GM21381 (cell line): Measurements from ENCODE around the gene GHITM.
A peak's percentile ranks its signal among the peaks of the same experiment; 100 is the strongest.
"Not testable (repeated sequence)": the region's sequence is repeated elsewhere in the genome, so short reads cannot be mapped to it uniquely, and the experiment has no call there.

ENCODE experiments used
- ATAC-seq: cut with Tn5 transposase; IDR thresholded peaks from one replicate; pipeline ENCODE4 v1.9.1; 2021; ENCODE audit warnings: mild to moderate bottlenecking, moderate library complexity; ENCODE audit not compliant: unreplicated experiment

The GHITM gene

DNA sequence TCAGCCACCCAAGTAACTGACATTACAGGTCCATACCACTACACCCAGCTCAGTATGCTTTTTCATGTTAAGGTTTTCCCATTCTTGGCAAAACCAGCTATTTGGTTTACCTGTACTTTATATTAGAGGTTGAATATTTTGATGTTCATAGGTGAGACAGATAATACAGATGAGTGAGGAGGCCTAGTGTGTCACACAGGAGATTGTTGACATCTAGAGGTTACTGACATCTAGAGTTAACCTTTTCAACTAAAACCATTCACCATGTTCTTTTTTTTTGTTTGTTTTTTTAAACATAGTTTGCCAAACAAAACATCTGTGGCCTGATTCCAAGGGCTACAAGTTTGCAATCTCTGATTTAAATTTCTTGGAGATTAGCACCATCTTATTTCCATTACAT, 8.0 kb downstream of the GHITM start:
- no peak for ATAC-seq

DNA sequence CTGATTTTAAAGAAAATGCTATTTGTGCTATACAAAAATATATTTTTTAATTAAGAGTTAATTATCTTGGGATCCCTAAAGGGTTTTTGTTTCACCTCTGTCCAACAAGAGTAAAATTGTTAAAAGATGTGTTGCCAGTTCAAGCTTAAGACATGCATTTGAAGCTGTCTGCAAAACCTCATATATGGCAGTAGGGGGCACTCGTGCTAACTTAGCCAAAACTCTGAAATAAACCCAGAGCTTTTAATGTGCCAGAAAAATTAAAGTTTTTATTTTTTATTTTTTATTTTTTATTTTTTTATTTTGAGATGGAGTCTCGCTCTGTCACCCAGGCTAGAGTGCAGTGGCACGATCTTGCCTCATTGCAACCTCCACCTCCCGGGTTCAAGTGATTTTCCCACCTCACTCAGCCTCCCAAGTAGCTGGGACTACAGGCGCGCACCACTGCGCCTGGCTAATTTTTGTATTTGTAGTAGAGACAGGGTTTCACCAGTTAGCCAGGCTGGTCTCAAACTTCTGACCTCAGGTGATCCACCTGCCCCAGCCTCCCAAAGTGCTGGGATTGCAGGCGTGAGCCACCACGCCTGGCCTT, 8.8 kb downstream of the GHITM start:
- peak; percentile 51 for ATAC-seq

DNA sequence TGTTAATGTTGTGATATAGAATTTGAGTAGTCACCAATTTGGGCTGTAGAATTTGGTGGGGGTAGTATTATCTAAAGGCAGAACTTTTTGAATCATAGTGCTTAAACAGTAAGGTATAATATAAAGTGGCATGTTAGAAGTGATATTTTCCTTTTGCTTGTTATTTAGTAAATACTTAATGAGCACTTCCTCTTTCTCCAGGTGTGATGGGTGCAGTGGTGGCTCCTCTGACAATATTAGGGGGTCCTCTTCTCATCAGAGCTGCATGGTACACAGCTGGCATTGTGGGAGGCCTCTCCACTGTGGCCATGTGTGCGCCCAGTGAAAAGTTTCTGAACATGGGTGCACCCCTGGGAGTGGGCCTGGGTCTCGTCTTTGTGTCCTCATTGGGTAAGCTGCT, 10.5 kb downstream of the GHITM start:
- no peak for ATAC-seq

DNA sequence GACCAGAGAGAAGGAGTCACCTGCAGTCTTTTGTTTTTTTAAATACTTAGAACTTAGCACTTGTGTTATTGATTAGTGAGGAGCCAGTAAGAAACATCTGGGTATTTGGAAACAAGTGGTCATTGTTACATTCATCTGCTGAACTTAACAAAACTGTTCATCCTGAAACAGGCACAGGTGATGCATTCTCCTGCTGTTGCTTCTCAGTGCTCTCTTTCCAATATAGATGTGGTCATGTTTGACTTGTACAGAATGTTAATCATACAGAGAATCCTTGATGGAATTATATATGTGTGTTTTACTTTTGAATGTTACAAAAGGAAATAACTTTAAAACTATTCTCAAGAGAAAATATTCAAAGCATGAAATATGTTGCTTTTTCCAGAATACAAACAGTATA, 13.5 kb downstream of the GHITM start:
- ATAC-seq = no peak

DNA sequence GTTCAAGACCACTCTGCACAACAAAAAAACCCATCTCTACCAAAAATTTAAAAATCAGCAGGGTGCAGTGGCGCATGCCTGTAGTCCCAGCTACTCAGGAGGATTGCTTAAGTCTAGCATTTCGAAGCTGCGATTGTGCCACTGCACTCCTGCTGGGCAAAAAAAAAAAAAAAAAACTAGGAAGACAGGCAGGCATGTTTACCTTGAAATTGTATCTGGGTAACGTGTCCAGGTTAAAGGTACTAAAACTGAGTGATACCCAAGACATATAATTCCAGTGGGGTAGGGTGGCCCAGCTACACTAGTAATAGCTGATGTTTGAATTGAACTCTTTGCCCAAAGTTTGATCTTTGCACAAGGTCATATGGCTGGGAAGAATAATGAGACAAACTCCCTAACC, 16.2 kb downstream of the GHITM start:
- ATAC-seq = no peak

DNA sequence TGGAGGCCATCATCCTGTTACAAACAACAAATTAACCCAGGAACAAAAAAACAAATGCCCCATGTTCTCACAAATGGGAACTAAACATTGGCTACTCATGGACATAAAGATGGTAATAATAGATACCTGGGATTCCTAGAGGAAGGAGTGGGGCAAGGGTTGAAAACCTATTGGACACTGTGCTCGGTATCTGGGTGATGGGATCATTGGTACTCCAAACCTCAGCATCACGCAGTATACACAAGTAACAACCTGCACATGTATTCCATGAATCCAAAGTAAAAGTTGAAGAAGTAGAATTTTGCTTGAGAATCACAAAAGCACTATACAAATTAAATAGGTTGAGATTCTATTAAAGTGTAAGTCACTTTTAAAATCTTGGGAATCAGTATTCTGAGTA, 16.7 kb downstream of the GHITM start:
- ATAC-seq = no peak

DNA sequence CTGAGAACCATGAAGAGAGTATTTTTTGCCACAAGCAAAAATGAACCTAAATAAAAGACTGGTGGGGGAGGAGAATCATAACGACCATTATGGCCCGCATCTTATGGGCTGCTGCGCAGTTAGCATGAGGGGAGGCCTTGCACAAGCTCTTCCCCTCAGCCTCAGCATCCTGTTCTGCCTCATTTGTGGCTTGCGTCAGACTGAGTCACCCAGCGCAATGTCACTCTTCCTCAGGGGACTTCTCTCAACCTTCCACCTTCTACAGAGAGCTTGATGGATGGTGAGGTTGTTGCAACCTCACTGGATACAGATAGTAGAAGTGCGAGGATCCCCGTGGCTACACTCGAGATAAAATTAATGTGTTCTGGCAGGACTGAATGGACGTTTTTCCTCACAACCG, 17.5 kb downstream of the GHITM start:
- no peak for ATAC-seq

DNA sequence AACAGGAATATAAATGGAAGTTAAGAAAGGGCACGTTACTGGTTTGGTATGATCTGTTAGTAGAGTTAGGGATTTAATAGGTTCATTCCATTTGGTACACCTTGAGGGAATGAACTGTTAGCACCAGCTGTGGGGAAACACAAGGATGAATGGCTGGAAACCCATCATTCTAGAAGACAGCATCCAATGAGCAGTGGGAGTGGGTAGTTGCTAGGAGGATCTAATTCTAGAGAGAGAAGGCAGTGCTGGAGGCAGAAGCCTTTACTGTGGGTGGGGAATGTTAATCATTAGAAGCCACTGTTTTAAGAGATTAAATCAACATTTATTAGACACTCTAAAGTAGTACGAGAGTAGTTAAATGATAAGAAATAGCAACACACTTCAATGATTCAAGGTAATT, 18.8 kb downstream of the GHITM start:
- ATAC-seq = no peak

DNA sequence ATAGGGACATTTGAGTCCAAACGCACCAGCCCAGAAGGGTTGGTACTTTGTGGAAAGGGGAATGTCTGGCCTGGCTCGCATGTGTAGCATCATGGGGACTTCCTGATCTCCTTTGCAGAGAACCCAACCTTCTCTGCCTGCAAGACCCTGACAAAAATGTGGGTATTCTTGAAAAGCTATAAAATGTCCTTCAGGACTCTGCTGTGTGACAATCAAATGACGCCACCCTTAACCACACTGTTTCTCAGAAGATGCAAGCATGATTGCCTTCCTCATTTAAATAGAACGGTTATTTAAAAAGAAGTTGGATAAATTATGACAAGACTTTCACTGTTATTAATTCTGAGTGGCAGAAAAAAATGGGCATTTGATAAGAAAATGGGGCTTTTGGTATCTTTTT, 19.2 kb downstream of the GHITM start:
- ATAC-seq = no peak

DNA sequence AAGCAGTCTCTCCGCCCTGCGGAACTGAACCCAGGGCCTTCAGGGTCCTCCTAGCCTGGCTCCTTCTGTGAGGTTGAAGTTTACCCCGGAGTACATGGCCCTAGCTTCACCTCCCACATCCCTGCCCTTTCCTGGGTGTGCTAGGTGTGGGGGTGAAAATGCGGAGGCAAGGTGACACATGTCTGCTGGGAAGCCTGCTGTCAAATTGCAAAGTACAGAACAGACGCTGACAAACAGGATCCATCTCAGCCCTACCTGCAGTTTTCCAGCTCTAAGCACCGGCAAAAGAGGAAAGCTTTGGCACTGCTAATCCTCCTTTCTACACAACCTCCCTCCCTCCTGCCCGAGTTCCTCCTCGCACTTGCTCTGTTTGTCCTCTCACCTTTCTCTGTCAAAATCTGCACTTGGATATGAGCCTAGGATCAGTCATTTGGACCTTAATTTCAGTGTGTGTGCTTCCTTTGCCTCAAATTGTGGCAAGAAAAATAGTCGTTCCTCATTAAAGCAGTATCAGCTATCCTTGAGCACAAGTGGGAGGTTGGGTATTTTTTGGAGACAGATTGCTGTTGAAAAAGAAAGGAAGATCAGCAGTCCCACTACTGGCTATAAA, 19.9 kb downstream of the GHITM start:
- no peak for ATAC-seq

DNA sequence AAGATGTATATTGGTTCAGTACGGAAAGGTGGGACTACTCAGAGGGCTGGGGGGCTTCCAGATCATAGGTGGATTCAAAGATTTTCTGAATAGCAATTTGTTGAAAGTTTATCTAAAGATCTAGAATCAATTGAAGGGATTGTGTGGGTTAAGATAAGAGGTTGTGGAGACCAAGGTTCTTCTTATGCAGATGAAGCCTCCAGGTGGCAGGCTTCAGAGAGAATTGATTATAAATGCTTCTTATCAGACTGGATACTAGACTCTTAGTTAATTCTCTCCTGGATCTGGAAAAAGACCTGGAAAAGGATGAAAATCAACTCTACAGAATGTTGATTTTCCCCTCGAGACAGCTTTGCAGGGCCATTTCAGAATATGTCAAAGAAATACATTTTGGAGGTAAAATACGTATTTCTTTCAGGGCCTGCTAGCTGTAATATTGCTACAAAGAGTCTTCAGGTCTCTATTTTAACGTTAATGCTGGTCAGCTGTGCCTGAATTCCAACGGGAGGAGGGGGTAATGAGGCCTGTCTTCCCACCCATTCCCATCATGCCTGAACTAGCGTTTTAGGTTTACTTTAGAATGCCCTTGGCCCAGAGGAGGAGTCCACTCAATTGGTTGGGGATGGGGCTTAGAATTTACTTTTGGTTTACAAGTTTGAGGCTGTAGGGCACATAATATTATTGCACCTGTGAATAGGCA, 21.5 kb downstream of the GHITM start:
- no peak for ATAC-seq

DNA sequence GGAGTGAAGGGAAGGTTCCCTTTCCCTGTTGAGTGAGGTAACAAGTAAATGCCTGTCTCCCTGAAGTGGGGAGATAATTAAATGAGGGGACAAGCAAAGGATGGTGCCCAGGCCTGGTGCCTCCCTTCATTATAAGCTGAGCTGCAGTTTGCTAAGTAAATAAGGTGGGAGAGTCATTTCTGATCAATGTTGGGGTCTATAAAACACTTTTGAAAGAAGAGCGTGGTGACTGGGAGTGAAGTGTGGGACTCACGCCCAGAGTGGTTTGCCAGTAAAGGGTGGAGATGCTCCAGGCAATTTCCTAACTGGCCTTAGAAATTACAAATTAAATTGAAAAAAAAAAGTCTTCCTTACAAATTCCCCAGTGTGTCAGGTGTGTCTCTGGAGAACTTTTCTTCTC, 24.7 kb downstream of the GHITM start:
- no peak for ATAC-seq

DNA sequence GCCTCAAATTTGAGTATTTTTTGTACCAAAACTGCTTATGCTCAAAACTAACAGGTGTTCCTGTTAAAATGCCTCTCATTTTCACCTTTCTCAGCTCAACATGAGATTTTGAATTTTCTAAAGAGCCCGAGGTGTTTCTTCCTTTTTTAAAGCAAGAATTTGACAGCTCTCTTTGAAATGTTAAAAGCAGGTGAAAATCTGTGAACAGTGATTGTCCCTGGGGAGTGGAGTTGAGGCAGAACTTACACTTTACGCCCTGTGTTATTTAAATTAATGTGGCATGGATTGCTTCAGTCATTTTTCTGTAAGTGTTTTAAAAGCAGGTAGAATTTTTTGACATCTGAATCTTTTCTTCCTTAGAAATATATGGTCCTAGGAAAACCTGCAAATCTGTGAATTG, 25.1 kb downstream of the GHITM start:
- no peak for ATAC-seq

DNA sequence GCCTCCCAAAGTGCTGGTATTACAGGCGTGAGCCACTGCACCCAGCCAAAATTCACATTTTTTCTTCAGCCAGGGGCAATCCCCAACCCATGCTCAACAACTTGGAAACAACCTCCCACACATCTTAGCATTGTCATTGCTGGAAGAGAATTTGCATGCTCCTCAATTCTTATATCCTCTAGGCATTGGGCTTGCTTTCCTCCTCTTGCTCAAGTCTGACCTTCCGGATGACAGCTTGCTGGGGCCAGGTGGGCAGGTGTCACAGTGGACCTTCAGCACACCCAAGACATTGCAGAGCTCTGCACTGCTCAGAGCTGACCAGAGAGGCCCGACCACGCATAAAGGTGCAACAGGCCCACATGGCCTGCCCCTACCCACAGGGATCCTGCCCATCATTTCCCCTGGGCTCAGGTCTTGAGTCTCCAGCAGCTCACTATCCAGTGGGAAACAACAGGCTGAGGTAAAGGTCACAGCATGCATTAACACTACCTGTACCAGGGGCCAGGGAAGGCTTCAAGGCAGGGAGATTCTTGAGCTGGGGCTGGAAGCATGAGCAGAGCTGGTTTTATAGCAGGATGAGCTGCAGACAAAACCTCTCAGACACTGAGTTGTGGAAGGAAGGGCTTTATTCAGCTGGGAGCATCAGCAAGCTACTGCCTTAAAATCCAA, 27.4 kb downstream of the GHITM start:
- ATAC-seq = no peak

DNA sequence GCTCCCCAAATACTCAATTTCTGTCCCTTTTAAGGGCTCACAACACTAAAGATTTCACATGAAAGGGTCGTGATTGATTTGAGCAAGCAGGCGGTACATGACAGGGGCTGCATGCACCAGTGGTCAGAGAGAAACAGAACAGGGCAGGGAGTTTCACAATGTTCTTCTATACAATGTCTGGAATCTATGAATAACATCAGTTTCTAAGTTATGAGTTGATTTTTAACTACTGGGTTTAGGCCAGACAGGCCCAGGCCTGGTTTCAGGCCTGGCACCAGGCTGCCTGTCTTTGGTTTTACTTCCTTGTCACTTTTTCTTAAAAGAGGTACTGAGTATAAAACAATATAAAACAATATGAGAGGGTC, 28.0 kb downstream of the GHITM start:
- ATAC-seq = not testable (repeated sequence)

DNA sequence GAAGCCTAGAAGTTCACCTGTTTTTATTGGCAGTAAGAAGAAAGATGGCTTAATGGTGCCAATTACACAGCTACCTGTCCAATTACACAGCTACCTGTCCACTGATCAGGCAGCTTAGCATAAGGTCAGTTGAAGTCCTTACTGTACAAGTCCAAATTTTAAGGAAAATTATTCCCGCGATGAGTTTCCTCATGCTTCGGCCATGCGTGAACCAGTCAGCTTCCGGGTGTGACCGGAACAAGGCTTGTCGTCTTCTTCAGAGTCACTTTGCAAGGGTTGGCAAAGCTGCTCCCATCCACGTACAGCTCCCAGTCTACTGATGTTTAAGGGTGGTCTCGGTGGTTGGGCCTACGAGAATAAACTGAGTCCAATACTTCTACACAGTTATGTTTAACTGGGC, 29.1 kb downstream of the GHITM start:
- not testable (repeated sequence) for ATAC-seq

DNA sequence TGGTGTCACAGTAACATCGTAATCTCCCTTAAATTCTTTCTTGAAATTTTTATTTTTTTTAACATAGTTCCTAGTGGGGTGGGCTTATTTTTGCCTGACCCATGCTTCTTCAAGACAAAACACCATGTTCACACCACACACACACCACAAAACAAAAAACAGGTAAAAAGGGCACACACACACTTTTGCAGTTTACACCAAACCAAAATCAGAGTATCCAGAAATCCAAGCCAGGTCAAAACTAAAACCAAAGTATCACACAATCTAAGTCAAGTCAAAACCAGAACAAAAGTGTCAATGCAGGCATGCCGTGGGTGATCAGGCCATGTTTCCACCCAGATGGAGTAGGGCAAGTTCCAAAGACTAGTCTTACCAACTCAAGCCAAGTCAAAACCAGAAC, 31.9 kb downstream of the GHITM start:
- ATAC-seq = not testable (repeated sequence)

DNA sequence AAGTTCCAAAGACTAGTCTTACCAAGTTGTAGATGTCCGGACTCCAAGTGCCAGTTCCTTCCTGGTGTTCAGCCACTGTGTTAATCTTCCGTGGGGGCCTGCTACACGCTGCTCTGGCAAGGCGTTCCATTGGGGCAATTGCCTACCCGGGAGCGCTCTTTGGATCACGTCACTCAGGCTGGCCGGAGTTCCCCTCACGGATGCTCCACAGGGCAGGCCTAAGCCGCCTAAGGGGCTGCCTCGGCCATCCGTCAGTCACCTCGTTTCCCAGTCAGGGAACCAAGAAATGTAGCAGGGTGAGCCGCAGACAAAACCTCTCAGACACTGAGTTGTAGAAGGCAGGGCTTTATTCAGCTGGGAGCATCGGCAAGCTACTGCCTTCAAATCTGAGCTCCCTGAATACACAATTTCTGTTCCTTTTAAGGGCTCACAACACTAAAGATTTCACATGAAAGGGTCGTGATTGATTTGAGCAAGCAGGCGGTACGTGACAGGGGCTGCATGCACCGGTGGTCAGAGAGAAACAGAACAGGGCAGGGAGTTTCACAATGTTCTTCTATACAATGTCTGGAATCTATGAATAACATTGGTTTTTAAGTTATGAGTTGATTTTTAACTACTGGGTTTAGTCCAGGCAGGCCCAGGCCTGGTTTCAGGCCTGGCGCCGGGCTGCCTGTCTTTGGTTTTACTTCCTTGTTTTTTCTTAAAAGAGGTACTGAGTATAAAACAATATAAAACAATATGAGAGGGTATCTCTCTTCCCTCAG, 32.6 kb downstream of the GHITM start:
- ATAC-seq = peak; percentile 30

DNA sequence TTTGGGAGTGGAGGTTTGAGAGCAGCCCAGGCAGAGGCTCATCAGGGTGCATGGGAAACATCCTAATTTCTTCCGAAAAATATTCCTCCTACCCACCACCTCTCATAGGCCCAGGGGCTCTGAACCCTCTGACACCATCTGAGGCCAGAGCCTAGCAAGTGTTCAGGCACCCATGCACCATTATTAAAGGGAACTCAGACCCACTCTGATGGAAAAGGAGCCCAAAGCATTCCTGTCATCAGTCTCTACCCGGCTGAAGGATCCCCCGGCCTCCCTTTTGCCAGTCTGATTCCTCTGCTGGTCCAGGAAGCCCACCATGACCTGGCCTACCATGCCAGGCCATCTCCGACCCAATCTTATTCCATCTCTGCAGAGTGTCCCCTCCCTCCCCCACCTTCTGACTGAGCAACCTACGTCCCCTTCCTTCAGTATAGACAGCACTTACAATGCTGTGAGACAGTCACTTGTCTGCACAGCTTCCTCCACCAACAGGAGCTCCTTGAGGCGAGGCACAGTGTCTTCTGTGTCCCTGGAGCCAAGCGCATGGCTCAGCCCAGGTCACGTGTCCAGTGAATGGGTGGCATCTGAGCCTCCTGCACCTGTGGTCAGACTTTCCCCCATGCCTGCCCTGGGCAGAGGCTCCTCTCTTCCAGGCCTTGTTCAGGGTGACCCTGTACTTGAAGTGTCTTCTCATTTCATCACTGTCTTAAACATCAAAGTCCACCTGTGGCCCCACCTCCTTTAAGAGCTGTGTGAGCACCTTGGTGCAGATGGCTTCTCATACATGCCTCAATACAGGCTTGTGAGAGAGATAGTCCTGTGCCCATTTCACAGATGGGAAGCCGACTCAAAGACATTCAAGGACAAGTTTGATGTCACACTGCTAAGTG, 33.4 kb downstream of the GHITM start:
- ATAC-seq = peak; percentile 50

DNA sequence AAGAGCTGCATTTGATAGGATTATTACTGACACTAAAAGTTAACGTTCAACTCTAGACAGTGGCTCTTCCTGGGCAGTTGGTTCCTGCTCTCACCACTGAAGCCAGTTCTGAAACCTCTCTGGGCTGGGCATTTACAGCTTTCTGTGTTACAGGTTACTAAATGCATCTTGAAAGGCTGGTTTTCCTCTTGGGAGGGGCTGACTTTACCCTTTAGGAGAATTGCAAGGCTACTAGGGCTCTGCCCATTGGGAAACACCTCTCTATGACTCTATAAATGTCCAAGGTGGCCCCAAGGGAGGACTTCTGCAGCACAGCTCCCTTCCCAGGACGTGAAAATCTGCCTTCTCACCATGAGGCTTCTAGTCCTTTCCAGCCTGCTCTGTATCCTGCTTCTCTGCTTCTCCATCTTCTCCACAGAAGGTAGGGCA, 34.2 kb downstream of the GHITM start, which contains the start of gene GPR15LG:
Gene GPR15LG, plus strand, starts transcription at position 301 of the 429 bp plus-strand sequence. Its CDS starts 51 bp downstream, at position 352.
- ATAC-seq = peak; percentile 38
